Kidney (tissue), 14 donors: ENCODE data around the gene KIF16B. TPM values are rescaled to one million over a fixed set of nuclear protein-coding genes. Genes with fewer than 3 reads are reported as not detected.

Experiments used
- DNase-seq, 5 donors: peaks; one replicate each; pipeline ENCODE4 v3.0.0-alpha.2; 2013 to 2020
- FAIRE-seq: peaks from 2 replicates; lab custom pipeline; 2012; peaks lifted over from hg19 to GRCh38; lab: Jason Lieb, UNC
- H3K27ac ChIP-seq, 2 donors: one replicate each; pipeline ENCODE4 v1.7.0; 2013; ENCODE audit warnings: low read depth in 2 of 2, low read length in 2 of 2, inconsistent platforms in 1 of 2
- H3K27me3 ChIP-seq: one replicate; pipeline ENCODE4 v1.7.1; 2013; ENCODE audit warnings: low read length, inconsistent platforms; ENCODE audit not compliant: control insufficient read depth, insufficient read depth
- H3K36me3 ChIP-seq, 3 donors: one replicate each; pipeline versions ENCODE4 v1.7.0 to v1.7.1; 2013; ENCODE audit warnings: low read length in 3 of 3, control low read depth in 1 of 3, inconsistent platforms in 1 of 3; ENCODE audit not compliant: insufficient read depth in 3 of 3, control insufficient read depth in 2 of 3
- H3K4me1 ChIP-seq, 3 donors: one replicate each; pipeline versions ENCODE4 v1.7.0 to v1.7.1; 2013; ENCODE audit warnings: low read length in 3 of 3, inconsistent platforms in 1 of 3, low read depth in 1 of 3; ENCODE audit not compliant: control insufficient read depth in 2 of 3, insufficient read depth in 2 of 3
- H3K4me3 ChIP-seq, 3 donors: one replicate each; pipeline versions ENCODE4 v1.7.0 to v1.8.1; 2013; ENCODE audit warnings: low read length in 3 of 3, control low read depth in 1 of 3, inconsistent platforms in 1 of 3
- H3K9ac ChIP-seq, 3 donors: one replicate each; pipeline versions ENCODE4 v1.7.0 to v1.7.1; 2013; ENCODE audit warnings: low read length in 3 of 3, control low read depth in 1 of 3, inconsistent platforms in 1 of 3
- H3K9me3 ChIP-seq, 3 donors: one replicate each; pipeline versions ENCODE4 v1.7.0 to v1.7.1; 2013; ENCODE audit warnings: low read length in 3 of 3, control low read depth in 1 of 3, inconsistent platforms in 1 of 3; ENCODE audit not compliant: control insufficient read depth in 2 of 3, insufficient read depth in 1 of 3
- intact Hi-C: fragments of 100-400 bp; cut with DNase I; formaldehyde crosslinking; loops from one replicate; pipeline ENCODE4 v1.11.1; 2022
- polyA plus RNA-seq: library from polyadenylated mRNA; stranded (reverse); fragments of 350-450 nt; fragmentation: Illumina TruSeq; extraction: RNeasy Lipid Tissue Mini Kit (QIAGEN cat#74804); gene quantifications from one replicate; pipeline ENCODE4 v1.2.3, GENCODE V29; 2014; ENCODE audit warnings: low read depth, low replicate concordance; ENCODE audit not compliant: insufficient read depth
- total RNA-seq: library from RNA; stranded (reverse); fragmentation: NEBNext Ultra II Directional; extraction: Animal tissue kit (Norgen Biotek cat#: 25700); gene quantifications from one replicate; pipeline ENCODE4 v1.2.1, GENCODE V29; 2021
- TF ChIP-seq, protein P1 (sequence below): IDR thresholded peaks from 3 replicates; pipeline ENCODE4 v1.5.1; 2012; ENCODE audit warnings: mild to moderate bottlenecking, moderate library complexity, borderline replicate concordance; ENCODE audit not compliant: insufficient read depth; ENCODE audit errors: extremely low read depth
- donor health status: control.
- donor health status: control.
- donor health status: control.
- donor health status: control.
- donor health status: control.
- donor health status: DM: yes; HTN: yes; CAD: no.
- donor health status: Normal renal cell carcinoma (clear cell type).

KIF16B gene
- total and polyA plus RNA-seq, 2 donors from 2014 or later: 15.0 to 19.7 TPM

DNA sequence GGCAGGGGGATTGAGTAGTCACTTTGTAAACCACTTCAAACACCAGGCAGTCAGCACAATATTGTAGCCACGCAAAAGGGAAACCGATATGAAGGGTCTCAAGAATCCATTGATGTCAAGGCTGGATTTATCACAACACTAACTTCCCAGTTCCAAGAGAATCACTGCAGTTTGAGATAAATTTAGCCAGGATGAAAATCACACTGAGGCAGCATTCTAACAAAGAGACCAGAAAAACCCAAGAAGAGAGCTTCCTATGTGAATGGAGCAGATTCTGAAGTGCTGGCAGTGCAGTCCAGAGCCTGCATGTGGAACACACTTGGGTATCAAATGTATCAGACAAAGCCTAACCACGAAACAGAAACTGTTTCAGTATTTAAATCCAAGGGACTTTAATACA lies 84.6 kb downstream of the KIF16B start:
- TF ChIP-seq, protein P1, sequence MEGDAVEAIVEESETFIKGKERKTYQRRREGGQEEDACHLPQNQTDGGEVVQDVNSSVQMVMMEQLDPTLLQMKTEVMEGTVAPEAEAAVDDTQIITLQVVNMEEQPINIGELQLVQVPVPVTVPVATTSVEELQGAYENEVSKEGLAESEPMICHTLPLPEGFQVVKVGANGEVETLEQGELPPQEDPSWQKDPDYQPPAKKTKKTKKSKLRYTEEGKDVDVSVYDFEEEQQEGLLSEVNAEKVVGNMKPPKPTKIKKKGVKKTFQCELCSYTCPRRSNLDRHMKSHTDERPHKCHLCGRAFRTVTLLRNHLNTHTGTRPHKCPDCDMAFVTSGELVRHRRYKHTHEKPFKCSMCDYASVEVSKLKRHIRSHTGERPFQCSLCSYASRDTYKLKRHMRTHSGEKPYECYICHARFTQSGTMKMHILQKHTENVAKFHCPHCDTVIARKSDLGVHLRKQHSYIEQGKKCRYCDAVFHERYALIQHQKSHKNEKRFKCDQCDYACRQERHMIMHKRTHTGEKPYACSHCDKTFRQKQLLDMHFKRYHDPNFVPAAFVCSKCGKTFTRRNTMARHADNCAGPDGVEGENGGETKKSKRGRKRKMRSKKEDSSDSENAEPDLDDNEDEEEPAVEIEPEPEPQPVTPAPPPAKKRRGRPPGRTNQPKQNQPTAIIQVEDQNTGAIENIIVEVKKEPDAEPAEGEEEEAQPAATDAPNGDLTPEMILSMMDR: no peak
- intact Hi-C loops: no loop called here
- peaks cover 0 to 9% (median 6%) of the 10 kb centered on the region in 3 donors for H3K36me3 ChIP-seq

DNA sequence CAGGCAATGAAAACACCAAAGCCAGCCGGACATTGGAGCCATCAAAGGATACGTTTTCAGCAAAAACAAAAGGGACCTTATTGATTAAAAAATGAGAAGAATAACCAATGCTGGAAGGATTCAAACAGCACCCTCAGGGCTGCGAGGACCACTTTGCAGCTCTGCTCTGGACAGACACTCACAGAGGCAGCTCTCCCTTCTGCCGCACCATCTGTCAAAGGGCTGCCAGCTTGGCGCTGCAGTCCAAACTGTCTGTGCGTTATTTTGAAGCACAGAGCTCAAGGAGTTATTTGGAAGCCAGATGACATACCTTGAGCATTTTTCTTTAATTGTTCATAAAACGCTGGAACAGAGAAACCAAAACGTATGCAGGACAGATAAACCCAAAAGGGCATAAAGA lies 85.2 kb downstream of the KIF16B start:
- intact Hi-C loops: no loop called here

More for the DNA sequence above, 84.6 kb downstream of the KIF16B start:
- H3K4me1 ChIP-seq: no peaks in the 10 kb centered on the region
- no peak overlapping the region for H3K27ac ChIP-seq
- H3K4me3 ChIP-seq: no peak overlapping the region
- FAIRE-seq (no peak), DNase-seq (no peak)
- H3K9ac ChIP-seq: no peak overlapping the region
- no peaks in the 10 kb centered on the region for H3K9me3 ChIP-seq
- no peaks in the 10 kb centered on the region for H3K27me3 ChIP-seq

DNA sequence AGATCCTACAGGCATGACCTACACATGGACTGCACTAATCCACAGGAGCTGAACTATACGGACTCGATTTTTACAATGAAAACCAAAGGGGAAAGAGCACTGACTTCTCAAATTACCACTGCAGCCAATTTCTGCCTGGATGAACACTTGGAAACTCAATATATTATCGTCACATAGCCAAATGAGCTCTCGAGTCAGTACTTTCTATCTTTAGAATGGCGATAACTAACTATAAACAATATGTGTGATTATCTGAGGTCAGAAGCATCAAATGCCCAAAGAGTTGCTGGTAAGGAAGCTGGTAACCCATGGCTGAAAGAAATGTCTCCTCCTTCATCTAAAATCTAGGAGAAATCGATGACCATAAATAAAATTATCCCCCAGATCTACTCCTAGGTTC lies 86.7 kb downstream of the KIF16B start:
- FAIRE-seq (no peak), DNase-seq (no peak)
- Histone ChIP-seq H3K27ac (no peak overlapping the region), H3K4me3 (no peak overlapping the region), H3K36me3 (peaks cover 0 to 7% (median 6%) of the 10 kb centered on the region in 3 donors), H3K9me3 (no peaks in the 10 kb centered on the region), H3K9ac (no peak overlapping the region), H3K4me1 (no peaks in the 10 kb centered on the region), H3K27me3 (no peaks in the 10 kb centered on the region)
- TF ChIP-seq, protein P1: no peak
- intact Hi-C loops: no loop called here

More for the DNA sequence above, 85.2 kb downstream of the KIF16B start:
- Histone ChIP-seq H3K9me3 (no peaks in the 10 kb centered on the region), H3K27me3 (no peaks in the 10 kb centered on the region), H3K27ac (no peak overlapping the region), H3K9ac (no peak overlapping the region), H3K36me3 (peaks cover 0 to 7% (median 7%) of the 10 kb centered on the region in 3 donors), H3K4me3 (no peak overlapping the region), H3K4me1 (no peaks in the 10 kb centered on the region)
- TF ChIP-seq, protein P1: no peak
- FAIRE-seq (no peak), DNase-seq (no peak)

DNA sequence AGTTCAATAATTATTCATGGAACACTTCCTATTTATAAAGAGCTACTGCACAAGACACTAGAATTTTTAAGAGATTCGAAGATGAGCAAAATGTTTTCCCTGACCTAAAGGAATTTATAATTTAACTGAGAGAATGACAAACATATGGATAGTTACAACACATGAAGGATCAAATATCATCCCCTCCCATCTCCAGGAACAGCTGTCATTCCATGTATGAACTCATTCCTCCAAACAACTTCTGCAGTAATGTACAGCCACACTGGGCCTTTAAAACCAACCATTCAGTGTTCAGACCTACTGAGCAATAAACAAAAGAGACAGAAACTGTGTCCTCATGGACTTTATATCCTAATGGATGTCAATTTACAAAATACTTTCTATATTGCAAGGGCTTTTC lies 87.8 kb downstream of the KIF16B start:
- intact Hi-C loops: no loop called here
- TF ChIP-seq, protein P1: no peak
- Histone ChIP-seq H3K4me3 (no peak overlapping the region), H3K27me3 (no peaks in the 10 kb centered on the region), H3K9ac (no peak overlapping the region), H3K4me1 (no peaks in the 10 kb centered on the region), H3K36me3 (peaks cover 0 to 7% (median 3%) of the 10 kb centered on the region in 3 donors), H3K27ac (no peak overlapping the region), H3K9me3 (no peaks in the 10 kb centered on the region)
- no peak for FAIRE-seq
- no peak for DNase-seq
